HepG2 (cell line): ENCODE results near the gene MED23. TPM values are rescaled to one million over a fixed set of nuclear protein-coding genes. Genes with fewer than 3 reads are reported as not detected.

Experiments used
- ATAC-seq: fragments of 200-7000 bp; cut with Tn5 transposase; 3 replicates; pipeline ENCODE4 v1.9.1; 2020; ENCODE audit warnings: mild to moderate bottlenecking, moderate library complexity
- BruUV-seq: library from RNA; stranded (reverse); fragments of 400-500 nt; replicated peaks from 2 replicates; lab custom pipeline; 2021; lab: Mats Ljungman, UMichigan
- CTCF ChIA-PET: fragments of 300-600 bp; formaldehyde crosslinking; extraction: SDS; loops from one replicate; lab custom pipeline; 2021; ENCODE audit warnings: low total read pairs, inconsistent platforms, low intra/inter-chr PET ratio; lab: Yijun Ruan, JAX
- POLR2A ChIA-PET: fragments of 350-600 bp; sonication (Branson Sonifier 250); formaldehyde crosslinking; loops from one replicate; lab custom pipeline; 2020; ENCODE audit warnings: antibody characterized with exemption, inconsistent platforms; lab: Yijun Ruan, JAX
- DNase-seq: peaks from one replicate; pipeline ENCODE4 v3.0.0-alpha.2; 2015; ENCODE audit warnings: low spot score
- FAIRE-seq: peaks from 3 replicates; lab custom pipeline; 2011; peaks lifted over from hg19 to GRCh38; lab: Jason Lieb, UNC
- H2AFZ ChIP-seq: one replicate; pipeline ENCODE4 v1.6.1; 2011; ENCODE audit warnings: low read length, inconsistent platforms
- H3K27ac ChIP-seq: fragments of 300-600 bp; 3 replicates; pipeline ENCODE4 v1.8.0; 2011; ENCODE audit warnings: mixed run types, mild to moderate bottlenecking, mixed read lengths, low read length, inconsistent platforms; ENCODE audit not compliant: insufficient read depth; ENCODE audit errors: extremely low read length
- H3K27me3 ChIP-seq, 2 experiments: fragments of 200-600 bp in 1 of 2; 2 replicates in 1 of 2; 3 replicates in 1 of 2; pipeline versions ENCODE4 v1.6.0 to v1.8.0; 2011; ENCODE audit warnings: low read length in 2 of 2, mild to moderate bottlenecking in 2 of 2, moderate library complexity in 2 of 2, inconsistent platforms in 1 of 2; ENCODE audit not compliant: insufficient read depth in 2 of 2, control insufficient read depth in 1 of 2
- H3K36me3 ChIP-seq, 2 experiments: fragments of 200-600 bp in 1 of 2; replicated peaks in 1 of 2; 2 replicates in 1 of 2; 3 replicates in 1 of 2; pipeline versions ENCODE4 v1.5.1 to v1.8.0; 2011; ENCODE audit warnings: low read length in 2 of 2, inconsistent platforms in 1 of 2; ENCODE audit not compliant: insufficient read depth in 2 of 2, control insufficient read depth in 1 of 2
- H3K4me1 ChIP-seq: 2 replicates; pipeline ENCODE4 v1.5.1; 2012; ENCODE audit warnings: low read length, inconsistent platforms; ENCODE audit not compliant: insufficient read depth
- H3K4me2 ChIP-seq: 2 replicates; pipeline ENCODE4 v1.6.0; 2011; ENCODE audit warnings: low read depth, low read length, inconsistent platforms
- H3K4me3 ChIP-seq, 3 experiments: fragments of 200-600 bp in 1 of 3; sonication (generic), shearing (Covaris generic) in 1 of 3; replicated peaks in 1 of 3; 2 replicates each; pipeline ENCODE4 v1.5.1; 2011 to 2016; ENCODE audit warnings: low read length in 3 of 3, inconsistent platforms in 2 of 3, low read depth in 2 of 3, mild to moderate bottlenecking in 2 of 3, control low read depth in 1 of 3, mixed read lengths in 1 of 3; ENCODE audit not compliant: insufficient read depth in 1 of 3
- H3K79me2 ChIP-seq: one replicate; pipeline ENCODE4 v1.6.1; 2011; ENCODE audit warnings: low read length, inconsistent platforms; ENCODE audit not compliant: insufficient read depth
- H3K9ac ChIP-seq: 2 replicates; pipeline ENCODE4 v1.6.0; 2011; ENCODE audit warnings: mild to moderate bottlenecking, low read depth, low read length, inconsistent platforms; ENCODE audit not compliant: insufficient read depth
- H3K9me3 ChIP-seq: 2 replicates; pipeline ENCODE4 v1.5.1; 2012; ENCODE audit warnings: mild to moderate bottlenecking, low read length
- H4K20me1 ChIP-seq: 2 replicates; pipeline ENCODE4 v1.6.0; 2011; ENCODE audit warnings: inconsistent platforms, mild to moderate bottlenecking, low read length, moderate library complexity; ENCODE audit not compliant: insufficient read depth
- DNMT1 ChIP-seq: sonication (generic); formaldehyde crosslinking; IDR thresholded peaks from 2 replicates; pipeline ENCODE4 v1.5.1; 2020; ENCODE audit warnings: mild to moderate bottlenecking, missing genetic modification reagents
- POLR2AphosphoS2 ChIP-seq: IDR thresholded peaks from 2 replicates; pipeline ENCODE4 v1.6.1; 2011; ENCODE audit warnings: low read depth, low read length, improper control_type of control experiment
- YY1 ChIP-seq: IDR thresholded peaks from 2 replicates; pipeline ENCODE4 v1.6.1; 2011; ENCODE audit warnings: low read length, low read depth, moderate library complexity, mild to moderate bottlenecking; ENCODE audit not compliant: insufficient read depth, insufficient replicate concordance
- ZEB1 ChIP-seq: IDR thresholded peaks from 2 replicates; pipeline ENCODE4 v1.6.1; 2012; ENCODE audit warnings: mild to moderate bottlenecking, low read depth, inconsistent platforms; ENCODE audit not compliant: insufficient replicate concordance
- ZNF720 ChIP-seq: sonication (generic); formaldehyde crosslinking; IDR thresholded peaks from 2 replicates; pipeline ENCODE4 v1.4.0; 2020; ENCODE audit warnings: missing genetic modification reagents
- WGBS: methylation state at CpG from one replicate; pipeline ENCODE4 v1.1.6; 2017; ENCODE audit warnings: low lambda C conversion rate; 5-methylcytosine and 5-hydroxymethylcytosine counted together
- in situ Hi-C: cut with HindIII; loops from 2 replicates; pipeline ENCODE4 v1.10.0; 2017; ENCODE audit warnings: low pct_unique_long_range_greater_than_20kb; ENCODE audit not compliant: extremely low pct_ligation_motif_present
- intact Hi-C: fragments of 100-400 bp; cut with micrococcal nuclease; formaldehyde crosslinking; loops from one replicate; pipeline ENCODE4 v1.10.0; 2022; ENCODE audit not compliant: unreplicated experiment
- polyA plus RNA-seq, 8 experiments: library from polyadenylated mRNA; depleted of rRNA in 3 of 8; stranded (reverse) in 7 of 8; unstranded in 1 of 8; fragments of >200 nt; fragmentation: Illumina TruSeq in 4 of 8; extraction: Trizol in 4 of 8; gene quantifications; 2 replicates each; pipeline versions ENCODE4 v1.2.1 to v1.2.3, GENCODE V29; 2011 to 2016; ENCODE audit warnings: low read depth in 4 of 8, missing spikeins in 1 of 8, mixed read lengths in 1 of 8; ENCODE audit not compliant: insufficient read depth in 1 of 8
- total RNA-seq, 5 experiments: library from RNA; depleted of rRNA; stranded (reverse); fragments of >200 nt; fragmentation: Illumina TruSeq; extraction: Trizol; gene quantifications; 2 replicates each; pipeline ENCODE4 v1.2.3, GENCODE V29; 2016; ENCODE audit warnings: low read depth in 1 of 5
- TF ChIP-seq, protein P1 (sequence below): sonication (generic); formaldehyde crosslinking; IDR thresholded peaks from 2 replicates; pipeline ENCODE4 v1.8.0; 2022; ENCODE audit warnings: mild to moderate bottlenecking, missing genetic modification reagents, moderate library complexity
- TF ChIP-seq, protein P2 (sequence below): sonication (generic); formaldehyde crosslinking; IDR thresholded peaks from 2 replicates; pipeline ENCODE4 v1.9.0; 2021; ENCODE audit warnings: missing genetic modification reagents, mild to moderate bottlenecking, borderline replicate concordance
- TF ChIP-seq, protein P3 (sequence below): sonication (generic); formaldehyde crosslinking; IDR thresholded peaks from 2 replicates; pipeline ENCODE4 v1.9.0; 2021; ENCODE audit warnings: missing genetic modification reagents, borderline replicate concordance
- TF ChIP-seq, protein P4 (sequence below): sonication (generic); formaldehyde crosslinking; IDR thresholded peaks from 2 replicates; pipeline ENCODE4 v1.5.0; 2020; ENCODE audit warnings: mild to moderate bottlenecking, missing genetic modification reagents, borderline replicate concordance

The MED23 gene
- total and polyA plus RNA-seq, 2 of the 13 experiments (the other 11 are each of a cell fraction or from before 2014, with no cell fraction given): 34.9 to 50.5 TPM

DNA sequence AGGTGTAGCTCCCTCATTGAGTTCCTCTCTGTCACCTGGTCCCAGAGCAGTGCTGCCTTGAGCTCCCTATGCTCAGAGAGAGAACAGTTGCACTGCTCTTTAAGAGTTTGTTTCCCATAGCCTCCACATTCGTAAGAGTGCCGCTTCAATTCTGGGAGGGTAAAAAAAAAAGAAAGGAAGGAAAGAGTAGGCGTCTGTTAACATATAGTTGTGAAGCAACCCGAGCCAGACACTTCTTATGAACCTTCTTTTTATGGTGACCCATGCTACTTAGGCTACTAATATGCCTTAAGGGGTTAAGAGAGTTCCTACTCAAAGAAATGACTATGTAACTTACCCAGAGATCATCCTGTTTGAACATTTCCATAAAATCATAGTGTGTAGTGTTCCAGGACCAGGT is 59.3 kb downstream of the MED23 start:
- WGBS: 98% methylated on average over 4 of the region's 4 CpGs
- CTCF ChIA-PET: no interaction called here

DNA sequence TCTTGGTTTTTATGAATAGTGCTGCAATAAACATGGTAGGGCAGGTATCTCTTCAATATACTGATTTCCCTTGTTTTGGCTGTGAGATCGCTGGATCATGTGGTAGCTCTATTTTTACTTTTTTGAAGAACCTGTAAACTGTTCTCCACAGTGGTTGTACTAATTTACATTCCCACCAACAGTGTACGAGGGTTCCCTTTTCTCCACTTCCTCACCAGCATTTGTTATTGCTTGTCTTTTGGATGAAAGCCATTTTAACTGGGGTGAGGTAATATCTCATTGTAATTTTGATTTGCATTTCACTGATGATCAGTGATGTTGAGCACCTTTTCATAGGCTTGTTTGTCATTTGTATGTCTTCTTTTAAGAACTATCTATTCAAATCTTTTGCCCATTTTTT is 63.0 kb downstream of the MED23 start:
- Histone ChIP-seq H3K79me2 (no peaks in the 10 kb centered on the region), H3K9me3 (no peaks in the 10 kb centered on the region), H3K27ac (no peak overlapping the region), H3K4me3 (no peak overlapping the region), H2AFZ (no peak overlapping the region), H3K4me2 (no peak overlapping the region), H3K27me3 (no peaks in the 10 kb centered on the region), H3K9ac (no peak overlapping the region), H3K4me1 (no peaks in the 10 kb centered on the region), H3K36me3 (no peaks in the 10 kb centered on the region), H4K20me1 (no peaks in the 10 kb centered on the region)
- no peak for DNase-seq
- in situ Hi-C loops: no loop called here
- TF ChIP-seq, protein P1, sequence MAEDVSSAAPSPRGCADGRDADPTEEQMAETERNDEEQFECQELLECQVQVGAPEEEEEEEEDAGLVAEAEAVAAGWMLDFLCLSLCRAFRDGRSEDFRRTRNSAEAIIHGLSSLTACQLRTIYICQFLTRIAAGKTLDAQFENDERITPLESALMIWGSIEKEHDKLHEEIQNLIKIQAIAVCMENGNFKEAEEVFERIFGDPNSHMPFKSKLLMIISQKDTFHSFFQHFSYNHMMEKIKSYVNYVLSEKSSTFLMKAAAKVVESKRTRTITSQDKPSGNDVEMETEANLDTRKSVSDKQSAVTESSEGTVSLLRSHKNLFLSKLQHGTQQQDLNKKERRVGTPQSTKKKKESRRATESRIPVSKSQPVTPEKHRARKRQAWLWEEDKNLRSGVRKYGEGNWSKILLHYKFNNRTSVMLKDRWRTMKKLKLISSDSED (CRISPR knock-in tag): no peak
- no peak for TF ChIP-seq ZNF720 (CRISPR knock-in tag)
- TF ChIP-seq, protein P2, sequence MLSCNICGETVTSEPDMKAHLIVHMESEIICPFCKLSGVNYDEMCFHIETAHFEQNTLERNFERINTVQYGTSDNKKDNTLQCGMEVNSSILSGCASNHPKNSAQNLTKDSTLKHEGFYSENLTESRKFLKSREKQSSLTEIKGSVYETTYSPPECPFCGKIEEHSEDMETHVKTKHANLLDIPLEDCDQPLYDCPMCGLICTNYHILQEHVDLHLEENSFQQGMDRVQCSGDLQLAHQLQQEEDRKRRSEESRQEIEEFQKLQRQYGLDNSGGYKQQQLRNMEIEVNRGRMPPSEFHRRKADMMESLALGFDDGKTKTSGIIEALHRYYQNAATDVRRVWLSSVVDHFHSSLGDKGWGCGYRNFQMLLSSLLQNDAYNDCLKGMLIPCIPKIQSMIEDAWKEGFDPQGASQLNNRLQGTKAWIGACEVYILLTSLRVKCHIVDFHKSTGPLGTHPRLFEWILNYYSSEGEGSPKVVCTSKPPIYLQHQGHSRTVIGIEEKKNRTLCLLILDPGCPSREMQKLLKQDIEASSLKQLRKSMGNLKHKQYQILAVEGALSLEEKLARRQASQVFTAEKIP (CRISPR knock-in tag): no peak
- TF ChIP-seq, protein P3, sequence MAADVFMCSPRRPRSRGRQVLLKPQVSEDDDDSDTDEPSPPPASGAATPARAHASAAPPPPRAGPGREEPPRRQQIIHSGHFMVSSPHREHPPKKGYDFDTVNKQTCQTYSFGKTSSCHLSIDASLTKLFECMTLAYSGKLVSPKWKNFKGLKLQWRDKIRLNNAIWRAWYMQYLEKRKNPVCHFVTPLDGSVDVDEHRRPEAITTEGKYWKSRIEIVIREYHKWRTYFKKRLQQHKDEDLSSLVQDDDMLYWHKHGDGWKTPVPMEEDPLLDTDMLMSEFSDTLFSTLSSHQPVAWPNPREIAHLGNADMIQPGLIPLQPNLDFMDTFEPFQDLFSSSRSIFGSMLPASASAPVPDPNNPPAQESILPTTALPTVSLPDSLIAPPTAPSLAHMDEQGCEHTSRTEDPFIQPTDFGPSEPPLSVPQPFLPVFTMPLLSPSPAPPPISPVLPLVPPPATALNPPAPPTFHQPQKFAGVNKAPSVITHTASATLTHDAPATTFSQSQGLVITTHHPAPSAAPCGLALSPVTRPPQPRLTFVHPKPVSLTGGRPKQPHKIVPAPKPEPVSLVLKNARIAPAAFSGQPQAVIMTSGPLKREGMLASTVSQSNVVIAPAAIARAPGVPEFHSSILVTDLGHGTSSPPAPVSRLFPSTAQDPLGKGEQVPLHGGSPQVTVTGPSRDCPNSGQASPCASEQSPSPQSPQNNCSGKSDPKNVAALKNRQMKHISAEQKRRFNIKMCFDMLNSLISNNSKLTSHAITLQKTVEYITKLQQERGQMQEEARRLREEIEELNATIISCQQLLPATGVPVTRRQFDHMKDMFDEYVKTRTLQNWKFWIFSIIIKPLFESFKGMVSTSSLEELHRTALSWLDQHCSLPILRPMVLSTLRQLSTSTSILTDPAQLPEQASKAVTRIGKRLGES (CRISPR knock-in tag): no peak
- CTCF ChIA-PET: no interaction called here
- 93% methylated on average over 2 of the region's 2 CpGs for WGBS
- no peak for FAIRE-seq
- POLR2A ChIA-PET: no interaction called here
- intact Hi-C loops: no loop called here
- no peak for ATAC-seq
- BruUV-seq: no TSS peak

More for the DNA sequence above, 59.3 kb downstream of the MED23 start:
- no peak overlapping the region for H3K4me3 ChIP-seq
- no peak overlapping the region for H3K27ac ChIP-seq
- ATAC-seq: no peak
- H3K79me2 ChIP-seq: no peaks in the 10 kb centered on the region
- POLR2A ChIA-PET: no interaction called here
- no peaks in the 10 kb centered on the region for H3K36me3 ChIP-seq
- no peak for TF ChIP-seq POLR2AphosphoS2
- TF ChIP-seq, protein P4, sequence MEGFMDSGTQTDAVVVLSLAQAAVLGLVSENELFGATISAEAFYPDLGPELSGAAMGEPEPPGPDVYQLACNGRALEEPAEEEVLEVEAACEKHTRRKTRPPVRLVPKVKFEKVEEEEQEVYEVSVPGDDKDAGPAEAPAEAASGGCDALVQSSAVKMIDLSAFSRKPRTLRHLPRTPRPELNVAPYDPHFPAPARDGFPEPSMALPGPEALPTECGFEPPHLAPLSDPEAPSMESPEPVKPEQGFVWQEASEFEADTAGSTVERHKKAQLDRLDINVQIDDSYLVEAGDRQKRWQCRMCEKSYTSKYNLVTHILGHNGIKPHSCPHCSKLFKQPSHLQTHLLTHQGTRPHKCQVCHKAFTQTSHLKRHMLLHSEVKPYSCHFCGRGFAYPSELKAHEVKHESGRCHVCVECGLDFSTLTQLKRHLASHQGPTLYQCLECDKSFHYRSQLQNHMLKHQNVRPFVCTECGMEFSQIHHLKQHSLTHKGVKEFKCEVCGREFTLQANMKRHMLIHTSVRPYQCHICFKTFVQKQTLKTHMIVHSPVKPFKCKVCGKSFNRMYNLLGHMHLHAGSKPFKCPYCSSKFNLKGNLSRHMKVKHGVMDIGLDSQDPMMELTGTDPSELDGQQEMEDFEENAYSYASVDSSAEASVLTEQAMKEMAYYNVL: no peak
- no peak for TF ChIP-seq ZEB1
- no peak for TF ChIP-seq YY1
- no peak for TF ChIP-seq DNMT1 (CRISPR knock-in tag)
- DNase-seq: no peak
- in situ Hi-C loops: no loop called here
- intact Hi-C loops: no loop called here
- no peaks in the 10 kb centered on the region for H3K27me3 ChIP-seq
- H4K20me1 ChIP-seq: no peaks in the 10 kb centered on the region
- H3K4me1 ChIP-seq: peaks cover 21% of the 10 kb centered on the region
- BruUV-seq: no TSS peak
- no peak for FAIRE-seq
- H3K4me2 ChIP-seq: no peak overlapping the region
- no peak overlapping the region for H3K9ac ChIP-seq
- H2AFZ ChIP-seq: no peak overlapping the region
- H3K9me3 ChIP-seq: no peaks in the 10 kb centered on the region
